Caco-2 (cell line): ENCODE data around the gene A1BG. TPM values are rescaled to one million over a fixed set of nuclear protein-coding genes. Genes with fewer than 3 reads are reported as not detected.

Experiments used
- BruUV-seq: library from RNA; stranded (reverse); fragments of 400-500 nt; replicated peaks from 2 replicates; lab custom pipeline; 2021; lab: Mats Ljungman, UMichigan
- CTCF ChIA-PET: fragments of 300-600 bp; sonication (Branson Sonifier 250); formaldehyde crosslinking; loops from one replicate; lab custom pipeline; 2022; ENCODE audit warnings: antibody characterized with exemption; lab: Charles Lee
- POLR2A ChIA-PET: fragments of 300-600 bp; sonication (Branson Sonifier 250); formaldehyde crosslinking; loops from one replicate; lab custom pipeline; 2022; ENCODE audit warnings: antibody characterized with exemption; lab: Charles Lee
- DNase-seq, 2 experiments: peaks; one replicate each; pipeline versions ENCODE4 v3.0.0 to v3.0.0-alpha.2; 2020 to 2022
- H3K27me3 ChIP-seq: replicated peaks from 2 replicates; pipeline ENCODE4 v1.6.0; 2011; ENCODE audit warnings: low read length; ENCODE audit not compliant: control insufficient read depth, insufficient read depth
- H3K36me3 ChIP-seq: 2 replicates; pipeline ENCODE4 v1.5.1; 2011; ENCODE audit warnings: low read length; ENCODE audit not compliant: control insufficient read depth, insufficient read depth
- H3K4me1 ChIP-seq: fragments of 250-450 bp; sonication (Bioruptor Pico); 2 replicates; pipeline ENCODE4 v1.5.1; 2020; ENCODE audit warnings: mild to moderate bottlenecking
- H3K4me3 ChIP-seq: 2 replicates; pipeline ENCODE4 v1.5.1; 2011; ENCODE audit warnings: low read depth, mild to moderate bottlenecking, control low read depth, low read length
- H3K9me3 ChIP-seq: fragments of 250-450 bp; sonication (Bioruptor Pico); 2 replicates; pipeline ENCODE4 v1.5.1; 2020; ENCODE audit warnings: mild to moderate bottlenecking, moderate library complexity
- H3K27ac Mint-ChIP-seq: one replicate; pipeline ENCODE4 v1.8.0; 2022; ENCODE audit warnings: mixed read lengths; ENCODE audit not compliant: unreplicated experiment
- H3K27me3 Mint-ChIP-seq: one replicate; pipeline ENCODE4 v1.8.0; 2022; ENCODE audit warnings: mixed read lengths; ENCODE audit not compliant: insufficient read depth, unreplicated experiment
- H3K36me3 Mint-ChIP-seq: one replicate; pipeline ENCODE4 v1.8.0; 2022; ENCODE audit warnings: mild to moderate bottlenecking, mixed read lengths; ENCODE audit not compliant: insufficient read depth, unreplicated experiment
- H3K4me1 Mint-ChIP-seq: one replicate; pipeline ENCODE4 v1.8.0; 2022; ENCODE audit warnings: low read depth, mixed read lengths; ENCODE audit not compliant: unreplicated experiment
- H3K4me3 Mint-ChIP-seq: one replicate; pipeline ENCODE4 v1.8.0; 2022; ENCODE audit warnings: mild to moderate bottlenecking, moderate library complexity, mixed read lengths; ENCODE audit not compliant: unreplicated experiment
- H3K9me3 Mint-ChIP-seq: one replicate; pipeline ENCODE4 v1.8.0; 2022; ENCODE audit warnings: mixed read lengths; ENCODE audit not compliant: unreplicated experiment
- CTCF ChIP-seq, 2 experiments: fragments of 200-600 bp in 1 of 2; IDR thresholded peaks; 1 replicate in 1 of 2; 2 replicates in 1 of 2; pipeline versions ENCODE4 v1.5.1 to v1.8.0; 2011 to 2022; ENCODE audit warnings: antibody characterized with exemption in 1 of 2, control low read depth in 1 of 2, inconsistent platforms in 1 of 2, low read depth in 1 of 2, low read length in 1 of 2, mild to moderate bottlenecking in 1 of 2, moderate library complexity in 1 of 2; ENCODE audit not compliant: insufficient read depth in 1 of 2, severe bottlenecking in 1 of 2, unreplicated experiment in 1 of 2
- intact Hi-C: fragments of 100-400 bp; cut with micrococcal nuclease; formaldehyde crosslinking; loops from one replicate; pipeline ENCODE4 v1.10.0; 2022; ENCODE audit not compliant: unreplicated experiment
- total RNA-seq: library from RNA; stranded (reverse); gene quantifications from 2 replicates; pipeline ENCODE4 v1.2.3, GENCODE V29; 2022

Gene A1BG
- total RNA-seq, 1 experiment from 2014 or later: 2.8 TPM

- TF ChIP-seq CTCF (IDR thresholded peaks at IDR 0.05; ENCODE audit: insufficient read depth in 1 of 2, low read depth in 1 of 2, low read length in 1 of 2, severe bottlenecking in 1 of 2, unreplicated experiment in 1 of 2): no peak
- Mint-ChIP-seq H3K36me3 (peaks cover 38% of the 10 kb centered on the region), H3K27me3 (no peaks in the 10 kb centered on the region), H3K4me3 (no peak overlapping the region), H3K9me3 (peaks cover 10% of the 10 kb centered on the region), H3K4me1 (no peaks in the 10 kb centered on the region), H3K27ac (no peak overlapping the region)
- Histone ChIP-seq H3K27me3 (no peaks in the 10 kb centered on the region), H3K4me1 (no peaks in the 10 kb centered on the region), H3K36me3 (peaks cover 3% of the 10 kb centered on the region), H3K9me3 (no peaks in the 10 kb centered on the region), H3K4me3 (no peak overlapping the region)
- intact Hi-C loops: no loop called here
- ChIA-PET CTCF (interaction anchor here (0.6 kb wide), 1 partner anchor 115 kb away, joined by 3 read pairs; no protein-coding TSS in a partner anchor), POLR2A (interaction anchor here (0.6 kb wide), 2 partner anchors 27 to 178 kb away, joined by 3 to 5 read pairs; no protein-coding TSS in a partner anchor)
- BruUV-seq: no TSS peak
- DNase-seq: peak in 1 of 2 experiments; percentile 57
These were observed 35.7 kb downstream of the A1BG start for GRCh38 chr19:58317476-58318072.

GRCh38 chr19:58315580-58315979 is 37.7 kb downstream of the A1BG start:
- H3K27me3 ChIP-seq: no peaks in the 10 kb centered on the region
- no peaks in the 10 kb centered on the region for H3K4me1 Mint-ChIP-seq
- H3K4me3 Mint-ChIP-seq: no peak overlapping the region
- H3K4me3 ChIP-seq: no peak overlapping the region
- H3K36me3 Mint-ChIP-seq: peaks cover 57% of the 10 kb centered on the region
- no peak overlapping the region for H3K27ac Mint-ChIP-seq
- H3K9me3 ChIP-seq: no peaks in the 10 kb centered on the region
- intact Hi-C loops: no loop called here
- no peak for TF ChIP-seq CTCF (IDR thresholded peaks at IDR 0.05; ENCODE audit: insufficient read depth in 1 of 2, low read depth in 1 of 2, low read length in 1 of 2, severe bottlenecking in 1 of 2, unreplicated experiment in 1 of 2)
- peaks cover 20% of the 10 kb centered on the region for H3K9me3 Mint-ChIP-seq
- ChIA-PET POLR2A (no interaction called here), CTCF (no interaction called here)
- H3K36me3 ChIP-seq: peaks cover 5% of the 10 kb centered on the region
- DNase-seq: no peak
- no peaks in the 10 kb centered on the region for H3K4me1 ChIP-seq
- no peaks in the 10 kb centered on the region for H3K27me3 Mint-ChIP-seq
- no TSS peak for BruUV-seq

- no TSS peak for BruUV-seq
- H3K4me3 Mint-ChIP-seq: no peak overlapping the region
- CTCF ChIA-PET: no interaction called here
These were observed 41.9 kb downstream of the A1BG start for GRCh38 chr19:58311345-58311865.

More at GRCh38 chr19:58311345-58311865, 41.9 kb downstream of the A1BG start:
- no peaks in the 10 kb centered on the region for H3K4me1 Mint-ChIP-seq
- Histone ChIP-seq H3K36me3 (peaks cover 11% of the 10 kb centered on the region), H3K9me3 (no peaks in the 10 kb centered on the region), H3K4me3 (no peak overlapping the region), H3K27me3 (no peaks in the 10 kb centered on the region), H3K4me1 (no peaks in the 10 kb centered on the region)
- no peaks in the 10 kb centered on the region for H3K27me3 Mint-ChIP-seq
- H3K27ac Mint-ChIP-seq: no peak overlapping the region
- DNase-seq: no peak
- peaks cover 95% of the 10 kb centered on the region for H3K36me3 Mint-ChIP-seq
- intact Hi-C loops: no loop called here
- TF ChIP-seq CTCF (IDR thresholded peaks at IDR 0.05; ENCODE audit: insufficient read depth in 1 of 2, low read depth in 1 of 2, low read length in 1 of 2, severe bottlenecking in 1 of 2, unreplicated experiment in 1 of 2): no peak
- peaks cover 31% of the 10 kb centered on the region for H3K9me3 Mint-ChIP-seq
- POLR2A ChIA-PET: no interaction called here
